GM20431 (cell line): ENCODE results near the gene EXOSC9.

Source experiments
- in situ Hi-C: fragments of 300-500 bp; cut with MseI, MboI; formaldehyde crosslinking; loops from one replicate; pipeline ENCODE4 v1.15.0; 2020; ENCODE audit warnings: low sequenced_read_pairs; ENCODE audit not compliant: unreplicated experiment

Gene EXOSC9

GRCh38 chr4:121822796-121823504 is 21.8 kb downstream of the EXOSC9 start:
- in situ Hi-C loops: no loop called here

- in situ Hi-C loops: no loop called here
Observed at GRCh38 chr4:121823505-121824170, 22.5 kb downstream of the EXOSC9 start, which contains the start of gene CCNA2. CCNA2 (minus strand) TSS chr4:121823883; CDS start chr4:121823628, 255 bp downstream.

- in situ Hi-C loops: no loop called here
Observed at GRCh38 chr4:121824171-121824527, 23.0 kb downstream of the EXOSC9 start.

GRCh38 chr4:121824950-121825349 is 23.8 kb downstream of the EXOSC9 start:
- in situ Hi-C loops: no loop called here

GRCh38 chr4:121827853-121828252 is 26.7 kb downstream of the EXOSC9 start:
- in situ Hi-C loops: no loop called here

GRCh38 chr4:121829511-121829910 is 28.4 kb downstream of the EXOSC9 start:
- in situ Hi-C loops: no loop called here

GRCh38 chr4:121838136-121838535 is 37.0 kb downstream of the EXOSC9 start:
- in situ Hi-C loops: no loop called here

- in situ Hi-C loops: no loop called here
Observed at GRCh38 chr4:121842862-121843261, 41.7 kb downstream of the EXOSC9 start.

GRCh38 chr4:121846662-121847061 is 45.5 kb downstream of the EXOSC9 start:
- in situ Hi-C loops: no loop called here

GRCh38 chr4:121851354-121851753 is 50.2 kb downstream of the EXOSC9 start:
- in situ Hi-C loops: no loop called here

- in situ Hi-C loops: no loop called here
Observed at GRCh38 chr4:121860121-121860520, 59.0 kb downstream of the EXOSC9 start.

- in situ Hi-C loops: no loop called here
Observed at GRCh38 chr4:121861426-121861825, 60.3 kb downstream of the EXOSC9 start.

GRCh38 chr4:121863799-121864198 is 62.7 kb downstream of the EXOSC9 start:
- in situ Hi-C loops: no loop called here
